HepG2 (cell line): ENCODE results near the gene CCT3. TPM values are rescaled to one million over a fixed set of nuclear protein-coding genes. Genes with fewer than 3 reads are reported as not detected.

Source experiments
- ATAC-seq: fragments of 200-7000 bp; cut with Tn5 transposase; 3 replicates; pipeline ENCODE4 v1.9.1; 2020; ENCODE audit warnings: mild to moderate bottlenecking, moderate library complexity
- BruUV-seq: library from RNA; stranded (reverse); fragments of 400-500 nt; replicated peaks from 2 replicates; lab custom pipeline; 2021; lab: Mats Ljungman, UMichigan
- CTCF ChIA-PET: fragments of 300-600 bp; formaldehyde crosslinking; extraction: SDS; loops from one replicate; lab custom pipeline; 2021; ENCODE audit warnings: low total read pairs, inconsistent platforms, low intra/inter-chr PET ratio; lab: Yijun Ruan, JAX
- POLR2A ChIA-PET: fragments of 350-600 bp; sonication (Branson Sonifier 250); formaldehyde crosslinking; loops from one replicate; lab custom pipeline; 2020; ENCODE audit warnings: antibody characterized with exemption, inconsistent platforms; lab: Yijun Ruan, JAX
- DNase-seq: peaks from one replicate; pipeline ENCODE4 v3.0.0-alpha.2; 2015; ENCODE audit warnings: low spot score
- FAIRE-seq: peaks from 3 replicates; lab custom pipeline; 2011; peaks lifted over from hg19 to GRCh38; lab: Jason Lieb, UNC
- H2AFZ ChIP-seq: one replicate; pipeline ENCODE4 v1.6.1; 2011; ENCODE audit warnings: low read length, inconsistent platforms
- H3K27ac ChIP-seq: fragments of 300-600 bp; 3 replicates; pipeline ENCODE4 v1.8.0; 2011; ENCODE audit warnings: mixed run types, mild to moderate bottlenecking, mixed read lengths, low read length, inconsistent platforms; ENCODE audit not compliant: insufficient read depth; ENCODE audit errors: extremely low read length
- H3K27me3 ChIP-seq, 2 experiments: fragments of 200-600 bp in 1 of 2; 2 replicates in 1 of 2; 3 replicates in 1 of 2; pipeline versions ENCODE4 v1.6.0 to v1.8.0; 2011; ENCODE audit warnings: low read length in 2 of 2, mild to moderate bottlenecking in 2 of 2, moderate library complexity in 2 of 2, inconsistent platforms in 1 of 2; ENCODE audit not compliant: insufficient read depth in 2 of 2, control insufficient read depth in 1 of 2
- H3K36me3 ChIP-seq, 2 experiments: fragments of 200-600 bp in 1 of 2; replicated peaks in 1 of 2; 2 replicates in 1 of 2; 3 replicates in 1 of 2; pipeline versions ENCODE4 v1.5.1 to v1.8.0; 2011; ENCODE audit warnings: low read length in 2 of 2, inconsistent platforms in 1 of 2; ENCODE audit not compliant: insufficient read depth in 2 of 2, control insufficient read depth in 1 of 2
- H3K4me1 ChIP-seq: 2 replicates; pipeline ENCODE4 v1.5.1; 2012; ENCODE audit warnings: low read length, inconsistent platforms; ENCODE audit not compliant: insufficient read depth
- H3K4me2 ChIP-seq: 2 replicates; pipeline ENCODE4 v1.6.0; 2011; ENCODE audit warnings: low read depth, low read length, inconsistent platforms
- H3K4me3 ChIP-seq, 3 experiments: fragments of 200-600 bp in 1 of 3; sonication (generic), shearing (Covaris generic) in 1 of 3; replicated peaks in 1 of 3; 2 replicates each; pipeline ENCODE4 v1.5.1; 2011 to 2016; ENCODE audit warnings: low read length in 3 of 3, inconsistent platforms in 2 of 3, low read depth in 2 of 3, mild to moderate bottlenecking in 2 of 3, control low read depth in 1 of 3, mixed read lengths in 1 of 3; ENCODE audit not compliant: insufficient read depth in 1 of 3
- H3K79me2 ChIP-seq: one replicate; pipeline ENCODE4 v1.6.1; 2011; ENCODE audit warnings: low read length, inconsistent platforms; ENCODE audit not compliant: insufficient read depth
- H3K9ac ChIP-seq: 2 replicates; pipeline ENCODE4 v1.6.0; 2011; ENCODE audit warnings: mild to moderate bottlenecking, low read depth, low read length, inconsistent platforms; ENCODE audit not compliant: insufficient read depth
- H3K9me3 ChIP-seq: 2 replicates; pipeline ENCODE4 v1.5.1; 2012; ENCODE audit warnings: mild to moderate bottlenecking, low read length
- H4K20me1 ChIP-seq: 2 replicates; pipeline ENCODE4 v1.6.0; 2011; ENCODE audit warnings: inconsistent platforms, mild to moderate bottlenecking, low read length, moderate library complexity; ENCODE audit not compliant: insufficient read depth
- ARNTL ChIP-seq: sonication (generic); formaldehyde crosslinking; IDR thresholded peaks from 2 replicates; pipeline ENCODE4 v1.4.0; 2020; ENCODE audit warnings: mild to moderate bottlenecking, missing genetic modification reagents
- IKZF5 ChIP-seq: IDR thresholded peaks from 2 replicates; pipeline ENCODE4 v1.6.1; 2018; ENCODE audit warnings: missing genetic modification reagents, mild to moderate bottlenecking, missing compliant biosample characterization
- MIER3 ChIP-seq: IDR thresholded peaks from 2 replicates; pipeline ENCODE4 v1.6.1; 2016; ENCODE audit warnings: missing compliant biosample characterization, borderline replicate concordance
- SATB2 ChIP-seq: sonication (generic); formaldehyde crosslinking; IDR thresholded peaks from 2 replicates; pipeline ENCODE4 v1.5.0; 2020; ENCODE audit warnings: missing genetic modification reagents
- SIN3A ChIP-seq: IDR thresholded peaks from 2 replicates; pipeline ENCODE4 v1.6.1; 2011; ENCODE audit warnings: low read depth, mild to moderate bottlenecking, control low read depth, low read length, borderline replicate concordance
- SNAPC4 ChIP-seq: sonication (generic); formaldehyde crosslinking; IDR thresholded peaks from 2 replicates; pipeline ENCODE4 v1.4.0; 2020; ENCODE audit warnings: mild to moderate bottlenecking, missing genetic modification reagents
- THRA ChIP-seq: sonication (generic); formaldehyde crosslinking; IDR thresholded peaks from 2 replicates; pipeline ENCODE4 v1.4.0; 2020; ENCODE audit warnings: missing genetic modification reagents, borderline replicate concordance
- ZBTB44 ChIP-seq: sonication (generic); formaldehyde crosslinking; IDR thresholded peaks from 2 replicates; pipeline ENCODE4 v1.4.0; 2020; ENCODE audit warnings: missing genetic modification reagents
- ZNF441 ChIP-seq: sonication (generic); formaldehyde crosslinking; IDR thresholded peaks from 2 replicates; pipeline ENCODE4 v1.7.0; 2021; ENCODE audit warnings: missing genetic modification reagents, borderline replicate concordance
- ZNF724P ChIP-seq: sonication (generic); formaldehyde crosslinking; IDR thresholded peaks from 2 replicates; pipeline ENCODE4 v1.8.0; 2022; ENCODE audit warnings: missing genetic modification reagents, borderline replicate concordance
- ZNF788 ChIP-seq: sonication (generic); formaldehyde crosslinking; IDR thresholded peaks from 2 replicates; pipeline ENCODE4 v1.5.0; 2020; ENCODE audit warnings: mild to moderate bottlenecking, missing genetic modification reagents, borderline replicate concordance
- ZSCAN20 ChIP-seq: sonication (generic); formaldehyde crosslinking; IDR thresholded peaks from 2 replicates; pipeline ENCODE4 v1.4.0; 2020; ENCODE audit warnings: missing genetic modification reagents, mild to moderate bottlenecking, borderline replicate concordance
- ZZZ3 ChIP-seq: sonication (generic); formaldehyde crosslinking; IDR thresholded peaks from 2 replicates; pipeline ENCODE4 v1.4.0; 2020; ENCODE audit warnings: missing genetic modification reagents, mild to moderate bottlenecking, borderline replicate concordance
- WGBS: methylation state at CpG from one replicate; pipeline ENCODE4 v1.1.6; 2017; ENCODE audit warnings: low lambda C conversion rate; 5-methylcytosine and 5-hydroxymethylcytosine counted together
- in situ Hi-C: cut with HindIII; loops from 2 replicates; pipeline ENCODE4 v1.10.0; 2017; ENCODE audit warnings: low pct_unique_long_range_greater_than_20kb; ENCODE audit not compliant: extremely low pct_ligation_motif_present
- intact Hi-C: fragments of 100-400 bp; cut with micrococcal nuclease; formaldehyde crosslinking; loops from one replicate; pipeline ENCODE4 v1.10.0; 2022; ENCODE audit not compliant: unreplicated experiment
- polyA plus RNA-seq, 8 experiments: library from polyadenylated mRNA; depleted of rRNA in 3 of 8; stranded (reverse) in 7 of 8; unstranded in 1 of 8; fragments of >200 nt; fragmentation: Illumina TruSeq in 4 of 8; extraction: Trizol in 4 of 8; gene quantifications; 2 replicates each; pipeline versions ENCODE4 v1.2.1 to v1.2.3, GENCODE V29; 2011 to 2016; ENCODE audit warnings: low read depth in 4 of 8, missing spikeins in 1 of 8, mixed read lengths in 1 of 8; ENCODE audit not compliant: insufficient read depth in 1 of 8
- total RNA-seq, 5 experiments: library from RNA; depleted of rRNA; stranded (reverse); fragments of >200 nt; fragmentation: Illumina TruSeq; extraction: Trizol; gene quantifications; 2 replicates each; pipeline ENCODE4 v1.2.3, GENCODE V29; 2016; ENCODE audit warnings: low read depth in 1 of 5

Gene CCT3
- total and polyA plus RNA-seq, 2 of the 13 experiments (the other 11 are each of a cell fraction or from before 2014, with no cell fraction given) = 319 to 615 TPM

GRCh38 chr1:156376146-156376545 is 38.1 kb upstream of the CCT3 start:
- H3K36me3 ChIP-seq = peaks cover 20 to 41% of the 10 kb centered on the region in 2 experiments
- TF ChIP-seq MIER3 (CRISPR knock-in tag) (no peak), THRA (0 out of 2 replicates have a peak, but pooled peaks have one; percentile 19), ZSCAN20 (CRISPR knock-in tag) (no peak), ZNF788 (CRISPR knock-in tag) (no peak), SIN3A (no peak), ZZZ3 (CRISPR knock-in tag) (no peak), ZBTB44 (CRISPR knock-in tag) (no peak), SATB2 (CRISPR knock-in tag) (no peak), SNAPC4 (CRISPR knock-in tag) (no peak), IKZF5 (CRISPR knock-in tag) (no peak), ARNTL (CRISPR knock-in tag) (no peak), ZNF724P (CRISPR knock-in tag) (no peak), ZNF441 (no peak)

More at GRCh38 chr1:156376146-156376545, 38.1 kb upstream of the CCT3 start:
- Histone ChIP-seq H3K4me1 (peaks cover 85% of the 10 kb centered on the region), H3K9ac (no peak overlapping the region), H2AFZ (no peak overlapping the region), H3K27ac (peak overlapping the region; percentile 44), H3K4me3 (no peak overlapping the region), H3K79me2 (peaks cover 26% of the 10 kb centered on the region), H3K4me2 (no peak overlapping the region), H3K9me3 (no peaks in the 10 kb centered on the region), H3K27me3 (no peaks in the 10 kb centered on the region), H4K20me1 (peaks cover 7% of the 10 kb centered on the region; the same call in 1 of the 2 replicates)
- DNase-seq (peak; percentile 52), FAIRE-seq (peak; percentile 53), ATAC-seq (no peak)
- in situ Hi-C loops = no loop called here
- 81% methylated on average over 2 of the region's 2 CpGs for WGBS
- CTCF ChIA-PET = no interaction called here
- intact Hi-C loops = no loop called here
- TSS peak; percentile 4 for BruUV-seq
- POLR2A ChIA-PET = interaction anchor here (0.7 to 12.6 kb wide), 7 partner anchors 7 to 125 kb away, joined by 3 to 189 read pairs (median 7); partner anchors contain the start of gene RHBG
